B cell (primary cell): ENCODE results near the gene IFIT1B. TPM values are rescaled to one million over a fixed set of nuclear protein-coding genes. Genes with fewer than 3 reads are reported as not detected.

ENCODE experiments used
- ATAC-seq: fragments of 200-7000 bp; cut with Tn5 transposase; one replicate; pipeline ENCODE4 v1.10.0; 2021; ENCODE audit warnings: low read depth, mild to moderate bottlenecking, moderate number of reproducible peaks, moderate library complexity
- CTCF ChIA-PET: fragments of 350-600 bp; sonication (Branson Sonifier 250); formaldehyde crosslinking; loops from one replicate; lab custom pipeline; 2021; ENCODE audit warnings: antibody characterized with exemption, inconsistent platforms; lab: Charles Lee
- POLR2A ChIA-PET: fragments of 350-600 bp; sonication (Branson Sonifier 250); formaldehyde crosslinking; loops from one replicate; lab custom pipeline; 2021; ENCODE audit warnings: antibody characterized with exemption; lab: Charles Lee
- DNase-seq: peaks from one replicate; pipeline ENCODE4 v3.0.0; 2013
- H2AFZ ChIP-seq: 2 replicates; pipeline ENCODE4 v1.6.1; 2012; ENCODE audit warnings: mild to moderate bottlenecking, low read depth, low read length; ENCODE audit not compliant: insufficient read depth, poor library complexity, severe bottlenecking
- H3K27ac ChIP-seq, 2 donors: 1 replicate in 1 of 2; 2 replicates in 1 of 2; pipeline ENCODE4 v1.5.1; 2012 to 2013; ENCODE audit warnings: low read length in 2 of 2, mild to moderate bottlenecking in 2 of 2, moderate library complexity in 1 of 2
- H3K27me3 ChIP-seq, 4 experiments: fragments of 200-600 bp in 1 of 4; sonication (generic) in 1 of 4; replicated peaks in 1 of 4; 1 replicate in 2 of 4; 2 replicates in 2 of 4; pipeline versions ENCODE4 v1.6.1 to v1.7.0; 2013 to 2016; ENCODE audit warnings: low read length in 3 of 4, mild to moderate bottlenecking in 2 of 4, mixed read lengths in 1 of 4, moderate library complexity in 1 of 4; ENCODE audit not compliant: insufficient read depth in 4 of 4, control insufficient read depth in 3 of 4; ENCODE audit errors: control extremely low read depth in 1 of 4
- H3K36me3 ChIP-seq, 2 experiments: replicated peaks in 1 of 2; 1 replicate in 1 of 2; 2 replicates in 1 of 2; pipeline versions ENCODE4 v1.6.1 to v1.7.1; 2013; ENCODE audit warnings: low read length in 1 of 2; ENCODE audit not compliant: insufficient read depth in 2 of 2, control insufficient read depth in 1 of 2; ENCODE audit errors: control extremely low read depth in 1 of 2, extremely low read depth in 1 of 2
- H3K4me1 ChIP-seq, 2 donors: fragments of 200-600 bp in 1 of 2; sonication (generic) in 1 of 2; 1 replicate in 1 of 2; 2 replicates in 1 of 2; pipeline versions ENCODE4 v1.5.1 to v1.6.1; 2013 to 2017; ENCODE audit warnings: low read length in 2 of 2; ENCODE audit not compliant: control insufficient read depth in 2 of 2, insufficient read depth in 2 of 2
- H3K4me2 ChIP-seq: replicated peaks from 2 replicates; pipeline ENCODE3; 2012; ENCODE audit warnings: mild to moderate bottlenecking, low read depth, low read length; ENCODE audit not compliant: poor library complexity, severe bottlenecking
- H3K4me3 ChIP-seq, 5 experiments: fragments of 200-600 bp in 1 of 5; sonication (generic) in 1 of 5; 1 replicate in 3 of 5; 2 replicates in 2 of 5; pipeline versions ENCODE4 v1.5.1 to v1.7.0; 2011 to 2016; ENCODE audit warnings: low read length in 4 of 5, mild to moderate bottlenecking in 4 of 5, low read depth in 2 of 5, control low read depth in 1 of 5, moderate library complexity in 1 of 5; ENCODE audit not compliant: insufficient read depth in 1 of 5; ENCODE audit errors: control extremely low read depth in 1 of 5, extremely low read depth in 1 of 5
- H3K79me2 ChIP-seq: fragments of 200-600 bp; sonication (generic); one replicate; pipeline ENCODE4 v1.6.0; 2016; ENCODE audit warnings: low read length; ENCODE audit not compliant: control insufficient read depth, insufficient read depth
- H3K9ac ChIP-seq: fragments of 200-600 bp; sonication (generic); 2 replicates; pipeline ENCODE4 v1.6.1; 2017; ENCODE audit warnings: mild to moderate bottlenecking, low read length, moderate library complexity
- H3K9me3 ChIP-seq, 3 donors: one replicate each; pipeline versions ENCODE4 v1.6.1 to v1.7.1; 2013; ENCODE audit warnings: low read length in 2 of 3; ENCODE audit not compliant: control insufficient read depth in 2 of 3, insufficient read depth in 1 of 3; ENCODE audit errors: control extremely low read depth in 1 of 3
- H4K20me1 ChIP-seq: 2 replicates; pipeline ENCODE4 v1.6.0; 2012; ENCODE audit warnings: mild to moderate bottlenecking, low read length; ENCODE audit not compliant: insufficient read depth, control insufficient read depth, poor library complexity, severe bottlenecking
- H3K27ac Mint-ChIP-seq: one replicate; pipeline ENCODE4 v1.8.0; 2021; ENCODE audit warnings: mixed read lengths
- H3K27me3 Mint-ChIP-seq: one replicate; pipeline ENCODE4 v1.8.0; 2021; ENCODE audit warnings: mixed read lengths
- H3K4me1 Mint-ChIP-seq: one replicate; pipeline ENCODE4 v1.8.0; 2021; ENCODE audit warnings: mixed read lengths
- H3K4me3 Mint-ChIP-seq: one replicate; pipeline ENCODE4 v1.8.0; 2021; ENCODE audit warnings: mixed read lengths
- H3K9me3 Mint-ChIP-seq: one replicate; pipeline ENCODE4 v1.8.0; 2022; ENCODE audit warnings: mixed read lengths; ENCODE audit not compliant: insufficient read depth
- CTCF ChIP-seq: fragments of 200-600 bp; IDR thresholded peaks from one replicate; pipeline ENCODE4 v1.8.0; 2022; ENCODE audit warnings: antibody characterized with exemption, mild to moderate bottlenecking
- EZH2 ChIP-seq: IDR thresholded peaks from 2 replicates; pipeline ENCODE4 v1.6.1; 2012; ENCODE audit warnings: borderline replicate concordance, low read depth, mild to moderate bottlenecking, moderate library complexity, low read length; ENCODE audit not compliant: insufficient read depth, poor library complexity, severe bottlenecking
- WGBS: methylation state at CpG from one replicate; pipeline ENCODE4 v1.1.5; 2013; ENCODE audit warnings: missing lambda C conversion rate; ENCODE audit not compliant: insufficient coverage; 5-methylcytosine and 5-hydroxymethylcytosine counted together
- intact Hi-C: fragments of 100-400 bp; cut with micrococcal nuclease; formaldehyde crosslinking; loops from one replicate; pipeline ENCODE4 v1.10.0; 2022
- polyA plus RNA-seq: library from polyadenylated mRNA; depleted of rRNA; stranded (reverse); fragments of >200 nt; gene quantifications from 2 replicates; pipeline ENCODE4 v1.2.3, GENCODE V29; 2012
- total RNA-seq, 2 donors: library from RNA; stranded (reverse); fragments of 120-200 nt in 1 of 2; gene quantifications; 1 replicate in 1 of 2; 2 replicates in 1 of 2; pipeline versions ENCODE4 v1.2.3 to v1.2.4, GENCODE V29; 2013 to 2022

IFIT1B gene
- total and polyA plus RNA-seq, 2 donors (not counting 1 experiment from before 2014, with no cell fraction given) = not detected

GRCh38 chr10:89414879-89415821, 37.3 kb downstream of the IFIT1B start:
- no peaks in the 10 kb centered on the region for H3K27me3 Mint-ChIP-seq
- H3K9me3 Mint-ChIP-seq = no peaks in the 10 kb centered on the region
- Histone ChIP-seq H3K9ac (peak overlapping the region; percentile 91), H3K27me3 (no peaks in the 10 kb centered on the region), H4K20me1 (peaks cover 24% of the 10 kb centered on the region), H3K4me3 (peak overlapping the region; percentile 71 to 98 (median 90)), H3K4me2 (peak overlapping the region; percentile 78), H3K4me1 (peaks cover 29 to 42% of the 10 kb centered on the region in 2 donors), H3K9me3 (peaks cover 0 to 9% (median 0%) of the 10 kb centered on the region in 3 donors), H3K36me3 (peaks cover 0 to 18% of the 10 kb centered on the region in 2 experiments), H3K79me2 (peaks cover 60% of the 10 kb centered on the region), H2AFZ (peak overlapping the region; percentile 92), H3K27ac (peak overlapping the region; percentile 91 to 93)
- intact Hi-C loops = loop anchor here (1.0 to 10.0 kb wide), 10 partner anchors 23 to 2000 kb away; partner anchors contain the start of genes ATAD1, HECTD2, IFIT1 and KIF20B
- peak; percentile 53 for ATAC-seq
- TF ChIP-seq CTCF = no peak
- TF ChIP-seq EZH2 = no peak
- POLR2A ChIA-PET = interaction anchor here (1.1 to 2.0 kb wide), 2 partner anchors 111 to 163 kb away, joined by 4 to 11 read pairs; partner anchors contain the start of gene LIPA
- DNase-seq = peak; percentile 80
- H3K27ac Mint-ChIP-seq = peak overlapping the region; percentile 95
- H3K4me1 Mint-ChIP-seq = peaks cover 49% of the 10 kb centered on the region
- CTCF ChIA-PET = interaction anchor here (1.2 to 2.2 kb wide), 4 partner anchors 23 to 113 kb away, joined by 5 to 10 read pairs (median 8); partner anchors contain the start of genes IFIT1 and IFIT2
- under 1% methylated on average over 60 of the region's 66 CpGs for WGBS
- peak overlapping the region; percentile 92 for H3K4me3 Mint-ChIP-seq
